H1 (cell line): ENCODE measurements around the gene WIPF1. TPM values are rescaled to one million over a fixed set of nuclear protein-coding genes. Genes with fewer than 3 reads are reported as not detected.

Source experiments
- CTCF ChIA-PET: fragments of 300-600 bp; sonication (Branson Sonifier 250); formaldehyde crosslinking; loops from one replicate; lab custom pipeline; 2021; ENCODE audit not compliant: partially characterized antibody; lab: Charles Lee
- POLR2A ChIA-PET: fragments of 300-600 bp; sonication (Branson Sonifier 250); formaldehyde crosslinking; loops from one replicate; lab custom pipeline; 2021; ENCODE audit warnings: inconsistent platforms; ENCODE audit not compliant: partially characterized antibody; lab: Charles Lee
- DNase-seq, 2 experiments: peaks; one replicate each; pipeline versions ENCODE4 v3.0.0 to v3.0.0-alpha.2; 2010 to 2022; ENCODE audit warnings: low spot score in 2 of 2, low read depth in 1 of 2, mixed read lengths in 1 of 2
- FAIRE-seq: peaks from 2 replicates; lab custom pipeline; 2011; peaks lifted over from hg19 to GRCh38; lab: Jason Lieb, UNC
- H2AFZ ChIP-seq: 2 replicates; pipeline ENCODE4 v1.8.1; 2012; ENCODE audit warnings: low read length, inconsistent platforms
- H2AK5ac ChIP-seq: 2 replicates; pipeline ENCODE4 v1.6.1; 2013; ENCODE audit warnings: low read depth, low read length
- H2BK120ac ChIP-seq: replicated peaks from 2 replicates; pipeline ENCODE3; 2013; ENCODE audit warnings: low read depth, low read length, inconsistent platforms
- H2BK12ac ChIP-seq: 2 replicates; pipeline ENCODE4 v1.6.1; 2013; ENCODE audit warnings: low read depth, low read length
- H2BK15ac ChIP-seq: 2 replicates; pipeline ENCODE4 v1.6.1; 2013; ENCODE audit warnings: low read length
- H2BK20ac ChIP-seq: 2 replicates; pipeline ENCODE4 v1.6.1; 2013; ENCODE audit warnings: low read length
- H2BK5ac ChIP-seq: 2 replicates; pipeline ENCODE4 v1.6.1; 2013; ENCODE audit warnings: low read depth, low read length
- H3K14ac ChIP-seq: 2 replicates; pipeline ENCODE4 v1.6.1; 2013; ENCODE audit warnings: inconsistent platforms; ENCODE audit not compliant: insufficient read length
- H3K18ac ChIP-seq: 2 replicates; pipeline ENCODE4 v1.6.1; 2013; ENCODE audit warnings: low read length; ENCODE audit errors: extremely low read depth
- H3K23ac ChIP-seq: 2 replicates; pipeline ENCODE4 v1.6.1; 2013; ENCODE audit warnings: inconsistent platforms; ENCODE audit not compliant: insufficient read length
- H3K23me2 ChIP-seq: 2 replicates; pipeline ENCODE4 v1.6.1; 2013; ENCODE audit warnings: low read depth, low read length
- H3K27ac ChIP-seq: 2 replicates; pipeline ENCODE4 v1.6.1; 2011; ENCODE audit warnings: low read depth, low read length, inconsistent platforms
- H3K27me3 ChIP-seq, 4 experiments: replicated peaks in 1 of 4; 1 replicate in 1 of 4; 2 replicates in 3 of 4; pipeline versions ENCODE4 v1.6.1 to v1.8.1; 2011 to 2013; ENCODE audit warnings: low read length in 3 of 4, mild to moderate bottlenecking in 3 of 4, inconsistent platforms in 2 of 4, mixed read lengths in 2 of 4, moderate library complexity in 1 of 4; ENCODE audit not compliant: control insufficient read depth in 3 of 4, insufficient read depth in 3 of 4; ENCODE audit errors: extremely low read depth in 1 of 4
- H3K36me3 ChIP-seq, 4 experiments: 2 replicates each; pipeline versions ENCODE4 v1.6.1 to v1.8.1; 2011 to 2013; ENCODE audit warnings: mild to moderate bottlenecking in 4 of 4, low read length in 3 of 4, moderate library complexity in 2 of 4, control low read depth in 1 of 4, inconsistent platforms in 1 of 4; ENCODE audit not compliant: insufficient read depth in 4 of 4, control insufficient read depth in 2 of 4
- H3K4ac ChIP-seq: replicated peaks from 2 replicates; pipeline ENCODE3; 2013; ENCODE audit warnings: low read length, low read depth, mixed read lengths, inconsistent platforms; ENCODE audit not compliant: insufficient read length
- H3K4me1 ChIP-seq, 4 experiments: replicated peaks in 1 of 4; 1 replicate in 1 of 4; 2 replicates in 3 of 4; pipeline versions ENCODE4 v1.6.1 to v1.8.1; 2011 to 2013; ENCODE audit warnings: low read length in 3 of 4, inconsistent platforms in 2 of 4, mixed read lengths in 1 of 4; ENCODE audit not compliant: insufficient read depth in 4 of 4, control insufficient read depth in 3 of 4
- H3K4me2 ChIP-seq, 2 experiments: 2 replicates each; pipeline versions ENCODE4 v1.6.1 to v1.8.1; 2011 to 2013; ENCODE audit warnings: low read depth in 2 of 2, low read length in 2 of 2, control low read depth in 1 of 2, inconsistent platforms in 1 of 2, mild to moderate bottlenecking in 1 of 2; ENCODE audit not compliant: insufficient read depth in 1 of 2
- H3K4me3 ChIP-seq, 4 experiments: fragments of 200-600, 300-600 bp in 1 of 4; sonication (generic), shearing (Covaris generic), sonication (Bioruptor Twin) in 1 of 4; 2 replicates each; pipeline versions ENCODE4 v1.5.1 to v1.8.1; 2011 to 2016; ENCODE audit warnings: low read length in 4 of 4, low read depth in 3 of 4, control low read depth in 2 of 4, inconsistent platforms in 2 of 4, mild to moderate bottlenecking in 2 of 4, mixed read lengths in 1 of 4, moderate library complexity in 1 of 4; ENCODE audit not compliant: insufficient read depth in 2 of 4; ENCODE audit errors: extremely low read depth in 1 of 4
- H3K56ac ChIP-seq: replicated peaks from 2 replicates; pipeline ENCODE3; 2013; ENCODE audit warnings: low read depth, mild to moderate bottlenecking, mixed read lengths, low read length, inconsistent platforms; ENCODE audit not compliant: insufficient read length
- H3K79me1 ChIP-seq: 2 replicates; pipeline ENCODE4 v1.6.1; 2013; ENCODE audit warnings: low read depth, low read length, control low read depth
- H3K79me2 ChIP-seq, 2 experiments: 2 replicates each; pipeline versions ENCODE4 v1.6.1 to v1.8.1; 2012 to 2013; ENCODE audit warnings: low read length in 2 of 2, mild to moderate bottlenecking in 2 of 2, inconsistent platforms in 1 of 2; ENCODE audit not compliant: insufficient read depth in 2 of 2, control insufficient read depth in 1 of 2
- H3K9ac ChIP-seq, 4 experiments: replicated peaks in 1 of 4; 1 replicate in 1 of 4; 2 replicates in 3 of 4; pipeline versions ENCODE4 v1.6.1 to v1.8.1; 2011 to 2013; ENCODE audit warnings: low read depth in 3 of 4, low read length in 3 of 4, control low read depth in 2 of 4, mild to moderate bottlenecking in 2 of 4, moderate library complexity in 2 of 4, inconsistent platforms in 1 of 4; ENCODE audit errors: extremely low read depth in 1 of 4
- H3K9me3 ChIP-seq, 2 experiments: 2 replicates each; pipeline versions ENCODE4 v1.6.1 to v1.8.1; 2012 to 2013; ENCODE audit warnings: mild to moderate bottlenecking in 2 of 2, moderate library complexity in 2 of 2, control low read depth in 1 of 2, inconsistent platforms in 1 of 2, low read depth in 1 of 2, low read length in 1 of 2, mixed read lengths in 1 of 2; ENCODE audit not compliant: insufficient read depth in 2 of 2
- H4K20me1 ChIP-seq, 2 experiments: replicated peaks in 1 of 2; 2 replicates each; pipeline versions ENCODE3 to v1.8.1; 2011 to 2013; ENCODE audit warnings: inconsistent platforms in 2 of 2, low read length in 2 of 2, mild to moderate bottlenecking in 1 of 2; ENCODE audit not compliant: insufficient read depth in 2 of 2, control insufficient read depth in 1 of 2
- H4K5ac ChIP-seq: 2 replicates; pipeline ENCODE4 v1.6.1; 2013; ENCODE audit warnings: low read length, low read depth, mixed read lengths, inconsistent platforms; ENCODE audit not compliant: insufficient read length
- H4K8ac ChIP-seq: 2 replicates; pipeline ENCODE4 v1.8.0; 2013; ENCODE audit warnings: mild to moderate bottlenecking, moderate library complexity, low read length, inconsistent platforms; ENCODE audit not compliant: insufficient read depth; ENCODE audit errors: extremely low read depth
- H4K91ac ChIP-seq: replicated peaks from 2 replicates; pipeline ENCODE3; 2013; ENCODE audit warnings: low read length, mixed read lengths, inconsistent platforms; ENCODE audit not compliant: insufficient read length
- SP4 ChIP-seq: IDR thresholded peaks from 2 replicates; pipeline ENCODE4 v1.6.1; 2012; ENCODE audit warnings: low read length, inconsistent platforms
- WGBS, 2 experiments: shearing (Covaris generic) in 1 of 2; methylation state at CpG; one replicate each; pipeline versions ENCODE4 v1.1.6 to v1.1.7; 2013 to 2015; ENCODE audit warnings: low lambda C conversion rate in 2 of 2, mixed read lengths in 2 of 2, inconsistent platforms in 1 of 2, low coverage in 1 of 2, missing lambda C conversion rate in 1 of 2; ENCODE audit not compliant: insufficient replicate concordance in 2 of 2, insufficient coverage in 1 of 2, insufficient read length in 1 of 2; ENCODE audit errors: extremely low coverage in 1 of 2, missing lambda C conversion rate in 1 of 2; 5-methylcytosine and 5-hydroxymethylcytosine counted together
- polyA plus RNA-seq, 7 experiments: library from polyadenylated mRNA; depleted of rRNA in 3 of 7; stranded (reverse) in 5 of 7; unstranded in 2 of 7; fragments of >200 nt in 5 of 7; fragments of 200-250 nt in 2 of 7; gene quantifications; 1 replicate in 5 of 7; 2 replicates in 1 of 7; 4 replicates in 1 of 7; pipeline versions ENCODE4 v1.2.1 to v1.2.3, GENCODE V29; 2011 to 2013; ENCODE audit warnings: missing spikeins in 2 of 7, mixed read lengths in 2 of 7
- total RNA-seq: library from RNA; stranded (reverse); fragmentation: NEBNext Ultra II Directional; extraction: Animal tissue kit (Norgen Biotek cat#: 25700); gene quantifications from 2 replicates; pipeline ENCODE4 v1.2.1, GENCODE V29; 2021
- TF ChIP-seq, protein P1 (sequence below): IDR thresholded peaks from 2 replicates; pipeline ENCODE4 v1.6.1; 2012; ENCODE audit warnings: inconsistent platforms
- TF ChIP-seq, protein P2 (sequence below): IDR thresholded peaks from 2 replicates; pipeline ENCODE4 v1.6.1; 2012; ENCODE audit warnings: inconsistent platforms

The WIPF1 gene
- total and polyA plus RNA-seq, 2 of the 8 experiments (the other 6 are each of a cell fraction or from before 2014, with no cell fraction given) = 4.7 to 5.2 TPM

DNA sequence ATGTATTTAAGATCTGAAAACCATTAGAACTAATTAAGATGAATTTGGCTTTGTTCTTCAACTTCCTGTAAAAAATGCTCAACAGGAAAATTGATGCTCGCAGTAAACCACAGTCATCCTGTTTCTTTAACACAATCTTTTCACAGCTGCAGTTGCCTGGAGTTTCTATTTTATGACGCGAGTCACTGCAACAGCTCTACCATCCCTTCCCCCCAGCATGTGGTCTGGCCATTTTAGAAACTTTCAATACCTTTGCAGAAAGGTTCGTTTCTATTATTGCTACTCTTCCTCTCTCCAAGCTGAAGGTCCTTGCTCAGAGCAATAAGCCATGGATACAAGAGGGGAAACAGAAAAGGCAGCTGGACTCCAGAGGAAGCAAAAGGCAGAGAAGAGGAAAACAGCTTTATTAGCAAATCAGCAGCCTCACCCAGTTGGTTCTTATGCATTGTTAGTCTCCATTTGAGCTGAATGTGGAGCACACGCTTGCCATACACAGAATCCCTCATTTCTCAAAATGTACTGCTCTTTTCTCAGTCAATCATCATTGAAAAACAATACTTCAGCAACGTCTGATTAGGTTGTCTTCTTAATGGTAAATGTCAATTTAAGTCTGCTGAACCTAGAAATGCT, 3.9 kb downstream of the WIPF1 start:
- Histone ChIP-seq H3K9ac (no peak overlapping the region), H2AK5ac (no peak overlapping the region), H3K79me2 (no peaks in the 10 kb centered on the region), H3K79me1 (no peaks in the 10 kb centered on the region), H3K18ac (no peak overlapping the region), H3K36me3 (no peaks in the 10 kb centered on the region; a peak in 1 of 8 replicates), H3K23ac (no peak overlapping the region), H2BK15ac (no peak overlapping the region), H3K27ac (no peak overlapping the region; the same call in 1 of the 2 replicates), H3K4ac (no peak overlapping the region), H2BK120ac (no peak overlapping the region), H4K20me1 (no peaks in the 10 kb centered on the region), H2BK12ac (no peak overlapping the region), H3K4me2 (no peak overlapping the region), H3K56ac (no peak overlapping the region), H3K4me3 (no peak overlapping the region), H4K8ac (no peak overlapping the region), H2BK5ac (no peak overlapping the region), H4K5ac (no peak overlapping the region), H3K14ac (no peak overlapping the region), H3K23me2 (no peaks in the 10 kb centered on the region), H3K9me3 (no peaks in the 10 kb centered on the region), H4K91ac (no peak overlapping the region), H2BK20ac (no peak overlapping the region), H2AFZ (peak overlapping the region; percentile 75), H3K27me3 (no peaks in the 10 kb centered on the region), H3K4me1 (peaks cover 0 to 5% (median 4%) of the 10 kb centered on the region in 4 experiments; a peak in 3 of 7 replicates)
- 58% methylated on average over 6 of the region's 6 CpGs; no CpG with 5 or more reads in 1 of the 2 experiments for WGBS, 2 experiments
- CTCF ChIA-PET = interaction anchor here (0.6 to 1.9 kb wide), 4 partner anchors 9 to 131 kb away, joined by 3 to 6 read pairs (median 3); no protein-coding TSS in a partner anchor
- TF ChIP-seq, protein P1, sequence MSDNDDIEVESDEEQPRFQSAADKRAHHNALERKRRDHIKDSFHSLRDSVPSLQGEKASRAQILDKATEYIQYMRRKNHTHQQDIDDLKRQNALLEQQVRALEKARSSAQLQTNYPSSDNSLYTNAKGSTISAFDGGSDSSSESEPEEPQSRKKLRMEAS = peak; percentile 16; the same call in 1 of the 2 replicates
- TF ChIP-seq, protein P2, sequence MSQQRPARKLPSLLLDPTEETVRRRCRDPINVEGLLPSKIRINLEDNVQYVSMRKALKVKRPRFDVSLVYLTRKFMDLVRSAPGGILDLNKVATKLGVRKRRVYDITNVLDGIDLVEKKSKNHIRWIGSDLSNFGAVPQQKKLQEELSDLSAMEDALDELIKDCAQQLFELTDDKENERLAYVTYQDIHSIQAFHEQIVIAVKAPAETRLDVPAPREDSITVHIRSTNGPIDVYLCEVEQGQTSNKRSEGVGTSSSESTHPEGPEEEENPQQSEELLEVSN = peak; percentile 47; the same call in 1 of the 2 replicates
- TF ChIP-seq SP4 = no peak
- FAIRE-seq (no peak), DNase-seq (no peak)
- POLR2A ChIA-PET = interaction anchor here (0.9 kb wide), 1 partner anchor 11 kb away, joined by 4 read pairs; no protein-coding TSS in a partner anchor
